Muscle layer of duodenum (tissue), 2 donors: ENCODE data around the gene PRKAG2.

ENCODE experiments used
- H3K27ac ChIP-seq: one replicate; pipeline ENCODE4 v1.7.0; 2013; ENCODE audit warnings: mild to moderate bottlenecking, low read length
- H3K27me3 ChIP-seq: one replicate; pipeline ENCODE4 v1.7.0; 2013; ENCODE audit warnings: low read depth, mild to moderate bottlenecking, control low read depth, low read length
- H3K36me3 ChIP-seq, 2 donors: one replicate each; pipeline ENCODE4 v1.7.0; 2013; ENCODE audit warnings: low read length in 2 of 2, control low read depth in 1 of 2, mild to moderate bottlenecking in 1 of 2; ENCODE audit not compliant: insufficient read depth in 2 of 2, control insufficient read depth in 1 of 2
- H3K4me1 ChIP-seq, 2 donors: one replicate each; pipeline ENCODE4 v1.7.0; 2013; ENCODE audit warnings: low read length in 2 of 2, mild to moderate bottlenecking in 2 of 2, control low read depth in 1 of 2, moderate library complexity in 1 of 2; ENCODE audit not compliant: insufficient read depth in 2 of 2, control insufficient read depth in 1 of 2
- H3K4me3 ChIP-seq, 2 donors: one replicate each; pipeline ENCODE4 v1.7.0; 2013; ENCODE audit warnings: low read length in 2 of 2, low read depth in 1 of 2, mild to moderate bottlenecking in 1 of 2
- H3K9me3 ChIP-seq, 2 donors: one replicate each; pipeline ENCODE4 v1.7.0; 2013; ENCODE audit warnings: low read length in 2 of 2, control low read depth in 1 of 2, mild to moderate bottlenecking in 1 of 2; ENCODE audit not compliant: control insufficient read depth in 1 of 2
- donor health status: healthy.

Gene PRKAG2

GRCh38 chr7:151817981-151818673, 58.8 kb downstream of the PRKAG2 start:
- Histone ChIP-seq H3K4me3 (no peak overlapping the region), H3K36me3 (no peaks in the 10 kb centered on the region), H3K27me3 (no peaks in the 10 kb centered on the region), H3K27ac (no peak overlapping the region), H3K4me1 (peaks cover 0 to 5% of the 10 kb centered on the region in 2 donors), H3K9me3 (no peaks in the 10 kb centered on the region)

GRCh38 chr7:151817315-151817690, 59.6 kb downstream of the PRKAG2 start:
- Histone ChIP-seq H3K9me3 (no peaks in the 10 kb centered on the region), H3K36me3 (no peaks in the 10 kb centered on the region), H3K4me1 (peaks cover 0 to 4% of the 10 kb centered on the region in 2 donors), H3K27me3 (no peaks in the 10 kb centered on the region), H3K4me3 (no peak overlapping the region), H3K27ac (no peak overlapping the region)

- Histone ChIP-seq H3K4me3 (no peak overlapping the region), H3K36me3 (no peaks in the 10 kb centered on the region), H3K27me3 (no peaks in the 10 kb centered on the region), H3K9me3 (no peaks in the 10 kb centered on the region), H3K4me1 (peaks cover 0 to 4% of the 10 kb centered on the region in 2 donors), H3K27ac (no peak overlapping the region)
These were observed 60.2 kb downstream of the PRKAG2 start for GRCh38 chr7:151816562-151817314.

GRCh38 chr7:151815419-151815818, 61.5 kb downstream of the PRKAG2 start:
- no peaks in the 10 kb centered on the region for H3K27me3 ChIP-seq
- H3K36me3 ChIP-seq = no peaks in the 10 kb centered on the region
- H3K4me3 ChIP-seq = no peak overlapping the region
- H3K4me1 ChIP-seq = peaks cover 0 to 4% of the 10 kb centered on the region in 2 donors
- H3K27ac ChIP-seq = no peak overlapping the region
- H3K9me3 ChIP-seq = no peaks in the 10 kb centered on the region

DNA sequence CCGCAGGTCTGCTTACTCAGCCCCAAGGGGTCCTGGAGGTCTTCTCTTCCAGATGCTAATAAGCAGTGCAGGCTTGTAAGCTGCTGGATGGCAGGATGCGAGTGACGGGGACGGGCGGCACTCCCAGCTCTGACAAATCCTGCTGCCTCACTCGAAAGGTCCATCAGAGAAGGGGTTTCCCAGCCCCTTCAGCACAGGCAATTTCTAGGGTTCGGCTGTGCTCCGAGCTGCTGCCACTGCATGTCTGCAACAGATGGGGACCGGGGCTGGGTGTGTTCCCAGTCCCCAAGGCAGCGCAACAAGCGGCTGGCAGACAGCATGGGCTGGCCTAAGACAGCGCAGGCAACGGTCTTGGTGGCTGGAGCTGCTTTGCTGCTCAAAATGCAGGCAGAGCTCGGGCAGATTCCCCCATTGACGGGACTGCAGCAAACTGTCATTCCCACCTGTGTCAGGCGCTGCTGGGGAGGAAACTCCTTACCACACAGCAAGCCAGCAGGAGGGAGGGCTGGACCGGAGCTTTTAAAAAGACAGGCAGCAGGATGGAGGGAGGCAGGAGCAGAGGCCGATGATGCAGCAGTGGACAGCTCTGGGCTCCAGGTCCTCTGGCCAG, 62.4 kb downstream of the PRKAG2 start:
- H3K4me1 ChIP-seq = peaks cover 0 to 4% of the 10 kb centered on the region in 2 donors
- no peaks in the 10 kb centered on the region for H3K27me3 ChIP-seq
- H3K9me3 ChIP-seq = no peaks in the 10 kb centered on the region
- H3K36me3 ChIP-seq = no peaks in the 10 kb centered on the region
- no peak overlapping the region for H3K27ac ChIP-seq
- no peak overlapping the region for H3K4me3 ChIP-seq

DNA sequence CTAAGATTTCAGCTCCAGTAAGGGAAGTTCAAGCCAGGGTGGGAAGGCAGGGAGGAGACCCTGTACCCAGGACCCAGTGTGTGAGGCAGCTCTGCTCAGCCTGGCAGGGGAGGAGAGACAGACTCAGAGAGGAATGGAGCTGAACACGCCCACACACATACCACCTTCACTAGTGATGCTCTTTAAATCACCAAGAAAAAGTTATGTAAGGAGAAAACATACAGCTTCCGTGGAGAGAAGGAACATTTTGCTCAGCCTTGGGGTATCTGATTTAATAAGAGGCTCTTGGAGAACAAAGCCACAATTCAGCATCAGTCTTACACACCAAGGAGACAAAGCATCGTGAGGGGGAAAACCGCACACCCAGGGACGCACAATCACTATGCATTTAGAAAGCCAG, 62.9 kb downstream of the PRKAG2 start:
- H3K27ac ChIP-seq = no peak overlapping the region
- no peaks in the 10 kb centered on the region for H3K36me3 ChIP-seq
- H3K9me3 ChIP-seq = no peaks in the 10 kb centered on the region
- no peaks in the 10 kb centered on the region for H3K27me3 ChIP-seq
- no peak overlapping the region for H3K4me3 ChIP-seq
- peaks cover 0 to 4% of the 10 kb centered on the region in 2 donors for H3K4me1 ChIP-seq

GRCh38 chr7:151813445-151813844, 63.5 kb downstream of the PRKAG2 start:
- peaks cover 0 to 4% of the 10 kb centered on the region in 2 donors for H3K4me1 ChIP-seq
- H3K4me3 ChIP-seq = no peak overlapping the region
- no peaks in the 10 kb centered on the region for H3K36me3 ChIP-seq
- H3K27ac ChIP-seq = no peak overlapping the region
- no peaks in the 10 kb centered on the region for H3K27me3 ChIP-seq
- H3K9me3 ChIP-seq = no peaks in the 10 kb centered on the region

- no peaks in the 10 kb centered on the region for H3K36me3 ChIP-seq
- peaks cover 0 to 4% of the 10 kb centered on the region in 2 donors for H3K4me1 ChIP-seq
- no peak overlapping the region for H3K27ac ChIP-seq
- no peaks in the 10 kb centered on the region for H3K9me3 ChIP-seq
- H3K27me3 ChIP-seq = no peaks in the 10 kb centered on the region
- H3K4me3 ChIP-seq = no peak overlapping the region
These were observed 63.9 kb downstream of the PRKAG2 start for GRCh38 chr7:151812967-151813366.

DNA sequence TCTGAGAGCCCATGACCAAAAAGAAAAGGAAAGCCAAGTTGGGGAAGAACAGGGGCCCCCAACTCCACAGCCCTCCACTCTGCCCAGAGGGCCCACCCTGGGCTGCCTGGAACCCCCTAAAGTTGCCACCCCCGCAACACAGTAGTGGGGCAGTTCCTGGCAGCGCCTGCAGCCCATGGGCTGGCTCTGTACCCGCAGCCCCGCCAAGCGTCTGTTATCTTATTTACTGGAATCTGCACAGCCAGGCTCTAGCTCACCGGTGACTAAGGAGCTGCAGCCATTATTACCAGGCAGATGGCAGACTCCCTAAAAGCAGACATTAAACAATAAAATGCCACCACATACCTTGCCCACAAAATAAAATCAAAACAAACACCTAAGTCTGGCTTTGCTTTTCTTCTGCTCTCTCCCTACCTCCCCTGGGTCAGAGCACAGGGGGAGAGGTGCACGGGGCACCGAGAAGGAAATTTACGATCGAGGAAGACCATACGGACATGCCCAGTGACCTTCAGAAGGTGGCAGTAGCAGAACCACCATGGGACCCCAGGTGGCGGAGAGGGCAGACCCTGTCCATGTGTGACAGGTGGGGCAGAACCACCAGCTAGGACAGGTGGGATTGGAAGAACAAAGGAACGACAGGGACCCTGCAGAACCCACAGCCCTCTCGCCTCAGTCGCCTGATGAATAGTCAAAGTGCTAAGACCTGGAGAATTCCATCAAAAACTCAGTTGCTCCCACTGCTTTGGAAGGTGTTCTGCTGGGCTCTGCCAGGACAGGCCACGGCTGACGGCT, 66.3 kb downstream of the PRKAG2 start:
- H3K4me1 ChIP-seq = peaks cover 0 to 4% of the 10 kb centered on the region in 2 donors
- H3K4me3 ChIP-seq = no peak overlapping the region
- H3K9me3 ChIP-seq = no peaks in the 10 kb centered on the region
- no peak overlapping the region for H3K27ac ChIP-seq
- H3K36me3 ChIP-seq = no peaks in the 10 kb centered on the region
- no peaks in the 10 kb centered on the region for H3K27me3 ChIP-seq

- Histone ChIP-seq H3K36me3 (peaks cover 0 to 3% of the 10 kb centered on the region in 2 donors), H3K9me3 (no peaks in the 10 kb centered on the region), H3K4me1 (peaks cover 0 to 4% of the 10 kb centered on the region in 2 donors), H3K27ac (peak overlapping the region; percentile 14), H3K27me3 (no peaks in the 10 kb centered on the region), H3K4me3 (no peak overlapping the region)
These were observed 67.1 kb downstream of the PRKAG2 start for GRCh38 chr7:151809864-151810170.
